Measurements from ENCODE around the gene FAM90A1.
"Not testable (repeated sequence)": the region's sequence is repeated elsewhere in the genome, so short reads cannot be mapped to it uniquely, and the experiment has no call there.

The FAM90A1 gene, protein sequence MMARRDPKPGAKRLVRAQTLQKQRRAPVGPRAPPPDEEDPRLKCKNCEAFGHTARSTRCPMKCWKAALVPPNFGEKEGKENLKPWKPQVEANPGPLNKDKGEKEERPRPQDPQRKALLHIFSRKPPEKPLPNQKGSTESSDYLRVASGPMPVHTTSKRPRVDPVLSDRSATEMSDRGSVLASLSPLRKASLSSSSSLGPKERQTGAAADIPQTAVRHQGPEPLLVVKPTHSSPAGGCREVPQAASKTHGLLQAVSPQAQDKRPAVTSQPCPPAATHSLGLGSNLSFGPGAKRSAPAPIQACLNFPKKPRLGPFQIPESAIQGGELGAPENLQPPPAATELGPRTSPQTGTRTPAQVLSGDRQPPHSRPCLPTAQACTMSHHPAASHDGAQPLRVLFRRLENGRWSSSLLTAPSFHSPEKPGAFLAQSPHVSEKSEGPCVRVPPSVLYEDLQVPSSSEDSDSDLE
- total RNA-seq = 0 to 0.47 (median 0.22) reads per million in 18 experiments

DNA sequence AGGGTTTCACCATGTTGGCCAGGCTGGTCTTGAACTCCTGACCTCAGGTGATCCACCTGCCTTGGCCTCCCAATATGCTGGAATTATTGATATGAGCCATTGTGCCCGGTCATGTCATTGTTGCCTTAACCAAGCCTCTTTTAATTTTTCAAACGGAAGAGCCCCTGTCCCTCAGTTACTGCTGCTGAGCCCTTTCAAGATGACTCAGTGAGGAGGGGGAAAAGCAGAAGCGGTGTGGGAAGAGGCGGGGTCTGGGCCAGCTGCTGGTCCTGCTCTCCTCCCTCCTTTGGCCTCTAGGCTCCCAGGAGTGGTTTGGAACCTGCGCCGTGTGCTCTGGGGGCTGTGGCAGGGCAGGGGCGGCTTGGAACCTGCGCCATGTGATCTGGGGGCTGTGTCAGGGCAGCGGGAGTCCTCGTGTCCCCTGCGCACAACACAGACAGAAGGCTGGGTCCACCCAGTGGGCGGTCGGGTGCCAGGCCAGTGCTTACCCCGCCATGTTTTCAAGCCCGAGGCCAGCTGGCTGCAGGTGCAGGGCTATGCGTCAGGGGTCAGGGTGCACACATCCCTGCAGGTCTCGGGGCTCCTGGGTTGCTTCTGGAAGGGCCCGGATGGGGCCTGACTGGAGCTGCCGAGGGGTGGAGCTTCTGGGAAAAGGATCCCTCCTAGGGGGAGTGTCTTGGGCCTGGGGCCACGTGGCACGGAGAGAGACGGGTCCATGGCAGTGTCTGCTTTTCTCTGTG, at the start of gene FAM90A1:
Gene FAM90A1 (minus strand): TSS at position 627 of the 740 bp plus-strand sequence. CDS start 2,786 bp downstream, outside the sequence.
- DNase-seq = not testable (repeated sequence)

DNA sequence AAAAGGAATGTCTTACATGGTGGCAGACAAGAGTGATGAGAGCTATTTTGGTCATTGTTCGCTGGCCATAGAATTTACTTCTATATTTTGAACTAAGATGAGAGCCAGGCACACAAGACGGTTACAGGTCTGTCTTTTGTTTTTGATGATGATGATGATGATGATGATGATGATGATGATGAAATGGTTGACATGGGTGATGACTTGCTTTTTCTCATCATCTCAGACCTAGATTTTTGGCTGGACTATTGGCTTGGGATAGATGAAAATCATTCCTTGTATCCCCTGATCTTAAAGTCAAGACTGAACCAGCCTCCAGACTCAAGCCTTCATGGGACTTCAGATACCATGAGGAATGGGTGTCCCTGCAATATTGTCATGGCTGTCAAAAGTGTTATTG, 49.0 kb upstream of the FAM90A1 start:
- DNase-seq = not testable (repeated sequence)

DNA sequence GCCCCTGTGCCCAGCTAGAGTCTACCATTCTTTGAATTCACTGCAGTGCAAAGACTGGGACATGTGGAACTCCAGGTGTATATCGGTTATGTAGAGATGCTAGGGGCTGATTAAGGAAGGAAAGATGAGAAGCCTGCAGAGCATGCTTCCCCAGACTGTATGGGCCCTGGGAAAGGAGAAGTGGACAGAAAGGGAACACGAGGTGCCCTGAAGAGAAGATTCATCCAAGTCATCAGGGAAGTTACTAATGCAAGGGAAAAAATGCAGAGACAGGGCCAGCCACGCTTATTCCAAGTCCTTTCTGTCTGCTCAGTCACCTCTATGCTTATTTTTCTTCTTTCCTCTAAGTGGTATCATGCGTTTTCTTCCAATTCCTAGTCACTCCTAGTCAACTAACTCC, 39.3 kb upstream of the FAM90A1 start:
- DNase-seq = peak; percentile 80 to 86

DNA sequence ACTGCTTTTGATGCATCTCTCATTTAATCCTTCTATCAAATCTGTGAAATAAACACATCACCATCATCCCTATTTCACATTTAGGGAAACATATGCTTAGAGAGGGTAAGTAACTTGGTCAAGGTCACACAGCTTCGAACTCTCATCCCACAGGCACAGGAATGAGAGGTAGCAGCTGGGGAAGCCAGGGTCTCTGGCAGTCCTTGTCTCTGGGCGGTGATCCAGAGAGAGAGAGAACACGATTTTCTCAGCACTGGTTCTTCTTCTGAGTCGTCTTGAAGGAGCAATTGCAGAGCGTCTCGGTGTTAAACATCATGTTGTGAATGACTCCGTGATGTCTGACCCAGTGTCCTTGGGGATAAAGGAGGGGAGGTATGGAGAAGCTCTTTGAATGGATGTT, 36.8 kb upstream of the FAM90A1 start:
- DNase-seq = not testable (repeated sequence)

DNA sequence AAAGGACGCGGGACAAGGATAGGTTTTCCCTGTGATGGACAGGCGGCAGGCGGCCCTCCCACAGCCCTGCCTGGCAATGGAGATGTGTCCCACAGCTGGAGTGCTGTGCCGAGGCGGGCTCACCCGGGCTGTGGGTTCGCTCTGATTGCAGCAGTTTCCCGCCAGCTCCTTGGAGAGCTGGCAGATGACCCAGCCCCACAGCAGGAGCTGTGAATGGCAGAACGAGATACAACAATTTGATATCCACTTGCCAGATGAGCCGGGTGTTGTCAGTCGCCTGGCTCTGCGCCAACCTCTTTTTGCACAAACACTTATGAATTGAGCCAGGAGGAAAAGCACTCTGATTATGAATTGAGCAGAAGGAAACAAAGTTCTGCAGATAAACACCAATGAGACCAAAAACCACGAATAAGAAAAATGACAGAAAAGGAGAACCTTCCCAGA, 33.7 kb upstream of the FAM90A1 start:
- not testable (repeated sequence) for DNase-seq

DNA sequence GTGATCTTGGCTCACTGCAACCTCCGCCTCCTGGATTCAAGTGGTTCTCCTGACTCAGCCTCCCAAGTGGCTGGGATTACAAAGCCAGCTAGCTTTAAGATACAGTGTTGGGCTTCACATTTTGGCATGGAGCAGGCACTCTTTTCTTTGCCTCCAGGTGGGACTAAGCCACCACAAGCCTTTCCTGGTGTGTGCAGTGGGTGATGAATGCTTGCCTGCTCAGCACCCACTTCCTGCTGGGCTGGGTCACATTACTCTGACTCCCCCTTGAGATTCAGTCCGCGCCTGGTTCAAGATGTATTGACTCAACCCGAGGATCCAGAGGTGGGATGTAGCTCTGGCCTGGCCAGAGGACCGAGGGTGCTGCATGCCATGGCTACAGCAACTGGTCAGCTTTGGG, 28.9 kb upstream of the FAM90A1 start:
- DNase-seq = not testable (repeated sequence)

DNA sequence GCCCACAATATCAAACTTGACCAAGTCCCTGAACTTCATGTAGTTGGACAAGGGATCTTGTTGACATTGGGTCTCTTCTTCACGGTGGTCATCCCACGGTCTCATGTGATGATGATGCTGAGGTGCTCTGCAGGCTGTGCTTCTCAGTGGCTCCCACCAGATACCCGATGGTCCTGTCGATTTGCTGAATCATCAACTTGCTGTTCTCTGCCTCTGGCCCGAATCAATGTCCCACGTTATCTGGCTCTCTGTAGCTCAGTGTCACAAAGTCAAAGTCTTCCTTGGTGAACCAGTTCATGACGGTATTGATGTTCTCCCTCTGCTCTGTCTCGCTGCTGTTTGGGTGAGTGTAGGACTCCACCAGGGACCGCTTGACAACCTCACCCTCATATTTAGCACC, 27.3 kb upstream of the FAM90A1 start:
- not testable (repeated sequence) for DNase-seq

DNA sequence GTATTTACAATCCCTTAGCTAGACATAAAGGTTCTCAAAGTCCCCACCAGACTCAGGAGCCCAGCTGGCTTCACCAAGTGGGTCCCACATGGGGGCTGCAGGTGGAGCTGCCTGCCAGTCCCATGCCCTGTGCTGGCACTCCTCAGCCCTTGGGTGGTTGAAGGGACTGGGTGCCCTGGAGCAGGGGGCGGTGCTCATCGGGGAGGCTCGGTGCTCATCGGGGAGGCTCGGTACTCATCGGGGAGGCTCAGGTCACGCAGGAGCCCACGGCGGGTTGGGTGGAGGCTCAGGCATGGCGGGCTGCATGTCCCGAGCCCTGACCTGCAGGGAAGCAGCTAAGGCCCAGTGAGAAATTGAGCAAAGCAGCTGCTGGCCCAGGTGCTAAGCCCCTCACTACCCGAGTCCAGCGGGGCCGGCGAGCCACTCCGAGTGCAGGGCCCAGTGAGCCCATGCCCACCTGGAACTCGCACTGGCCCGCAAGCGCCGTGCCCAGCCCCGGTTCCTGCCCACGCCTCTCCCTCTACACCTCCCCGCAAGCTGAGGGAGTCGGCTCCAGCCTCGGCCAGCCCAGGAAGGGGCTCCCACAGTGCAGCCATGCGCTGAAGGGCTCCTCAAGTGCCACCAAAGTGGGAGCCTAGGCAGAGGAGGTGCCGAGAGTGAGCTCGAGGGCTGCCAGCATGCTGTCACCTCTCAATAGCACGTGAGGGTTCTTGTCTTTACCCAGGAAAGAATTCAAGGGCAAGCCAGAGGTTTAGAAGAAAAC, 24.8 kb upstream of the FAM90A1 start:
- DNase-seq = not testable (repeated sequence)

DNA sequence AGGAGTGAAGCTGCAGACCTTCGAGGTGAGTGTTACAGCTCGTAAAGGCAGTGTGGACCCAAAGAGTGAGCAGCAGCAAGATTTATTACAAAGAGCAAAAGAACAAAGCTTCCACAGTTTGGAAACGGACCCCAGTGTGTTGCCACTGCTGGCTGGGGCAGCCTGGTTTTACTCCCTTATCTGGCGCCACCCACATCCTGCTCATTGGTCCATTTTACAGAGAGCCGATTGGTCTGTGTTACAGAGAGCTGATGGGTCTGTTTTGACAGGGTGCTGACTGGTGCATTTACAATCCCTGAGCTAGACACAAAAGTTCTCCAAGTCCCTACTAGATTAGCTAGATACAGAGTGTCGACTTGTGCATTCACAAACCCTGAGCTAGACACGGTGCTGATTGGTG, 24.2 kb upstream of the FAM90A1 start:
- not testable (repeated sequence) for DNase-seq

DNA sequence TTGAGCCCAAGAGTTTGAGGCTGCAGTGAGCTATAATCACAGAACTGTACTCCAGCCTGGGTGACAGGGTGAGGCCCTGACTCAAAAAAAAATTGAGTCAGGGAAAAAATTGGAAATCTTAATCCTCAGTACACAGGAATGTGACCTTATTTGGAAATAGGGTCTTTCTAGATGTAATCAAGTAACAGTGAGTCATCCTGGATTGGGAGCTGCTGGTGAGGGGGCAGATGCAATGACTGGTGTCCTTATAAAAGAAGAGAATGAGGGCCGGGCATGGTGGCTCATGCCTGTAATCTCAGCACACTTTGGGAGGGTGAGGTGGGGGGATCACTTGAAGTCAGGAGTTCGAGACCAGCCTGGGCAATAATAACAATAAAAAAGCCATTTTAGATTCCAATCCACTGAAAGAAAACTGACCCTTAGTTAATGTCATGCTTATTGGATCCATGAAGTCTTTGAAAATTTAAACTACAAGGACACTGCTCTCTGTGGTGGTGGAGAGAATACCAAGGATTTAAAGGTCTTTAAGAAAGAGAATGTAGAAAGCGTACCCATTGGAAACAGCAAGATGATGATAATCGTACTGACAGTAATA, 19.6 kb upstream of the FAM90A1 start:
- peak; percentile 17 to 28 for DNase-seq

DNA sequence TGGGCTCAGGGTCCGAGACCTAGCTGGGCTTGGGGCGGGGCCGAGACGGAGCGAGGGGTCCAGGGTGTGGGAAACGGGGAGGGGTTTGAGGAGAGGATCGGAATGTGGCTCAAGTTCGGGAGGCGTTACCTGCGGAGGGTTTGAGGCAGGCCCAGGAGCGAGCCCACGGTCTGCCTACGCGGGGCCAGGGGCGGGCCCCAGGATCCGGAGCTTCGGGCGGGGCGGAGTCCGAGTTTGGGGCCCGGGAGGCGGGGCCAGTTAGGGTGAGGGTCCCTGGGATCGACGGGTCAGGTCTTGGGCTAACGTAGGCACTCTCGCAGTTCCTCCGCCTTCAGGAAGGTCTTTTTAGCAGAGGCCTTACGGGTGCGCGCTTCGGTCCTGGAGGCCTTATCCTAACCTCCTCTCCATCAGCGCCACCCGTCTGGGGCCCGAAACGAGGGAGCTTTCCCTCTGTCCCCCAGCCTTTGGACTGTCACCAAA, 16.3 kb upstream of the FAM90A1 start:
- peak; percentile 16 to 31 for DNase-seq

DNA sequence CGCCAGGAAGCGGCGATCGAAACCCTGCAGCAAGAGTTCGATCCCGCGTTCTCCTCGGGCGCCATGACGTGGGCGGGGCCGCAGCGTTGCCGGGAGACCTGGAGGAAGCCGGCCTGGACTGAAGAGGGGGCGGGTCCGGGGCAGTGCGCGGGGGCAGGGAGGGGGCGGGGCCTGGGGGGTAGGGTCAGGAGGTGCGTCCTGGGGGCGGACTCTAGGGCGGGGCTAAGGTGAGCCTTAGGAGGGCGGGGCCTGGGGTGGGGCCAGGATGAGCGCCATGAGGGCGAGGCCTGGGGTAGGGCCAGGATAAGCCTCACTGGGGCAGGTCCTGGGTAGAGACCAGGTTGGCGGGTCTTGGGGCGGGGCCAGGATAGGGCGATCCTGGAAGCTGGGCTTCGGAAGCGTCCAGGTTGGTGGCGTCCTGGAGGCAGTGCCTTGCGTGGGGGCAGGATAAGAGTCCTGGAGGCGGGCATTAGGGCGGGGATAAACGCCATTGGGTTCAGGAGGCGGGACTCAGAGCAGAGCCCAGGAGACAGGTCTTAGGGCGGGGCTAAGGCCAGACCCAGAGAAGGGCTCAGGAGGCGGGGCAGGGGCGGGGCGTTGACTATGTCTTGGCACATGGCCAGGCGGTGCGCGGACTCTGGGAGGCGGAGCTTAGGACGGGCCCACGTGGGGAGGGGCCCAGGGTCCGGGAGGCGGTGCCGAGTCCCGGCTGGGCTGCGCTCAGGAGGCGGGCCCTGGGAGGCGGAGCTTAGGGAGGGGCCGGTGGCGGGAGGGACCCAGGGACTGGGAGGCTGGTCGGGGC, 15.7 kb upstream of the FAM90A1 start:
- DNase-seq = peak; percentile 95 to 97

DNA sequence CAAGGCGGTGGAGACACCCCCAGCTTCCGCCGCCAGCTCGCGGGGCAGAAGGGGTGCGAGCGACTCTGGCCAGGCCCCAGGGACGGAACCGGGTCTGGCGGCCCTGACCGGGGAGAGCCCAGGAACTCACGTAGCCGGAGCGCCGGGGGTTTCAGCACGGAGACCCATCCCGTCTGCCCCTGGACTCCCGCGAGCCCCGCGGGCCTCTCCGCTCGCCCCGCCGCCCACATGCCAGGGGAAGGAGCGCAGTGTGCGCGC, 15.1 kb upstream of the FAM90A1 start:
- DNase-seq = peak; percentile 7 to 16

DNA sequence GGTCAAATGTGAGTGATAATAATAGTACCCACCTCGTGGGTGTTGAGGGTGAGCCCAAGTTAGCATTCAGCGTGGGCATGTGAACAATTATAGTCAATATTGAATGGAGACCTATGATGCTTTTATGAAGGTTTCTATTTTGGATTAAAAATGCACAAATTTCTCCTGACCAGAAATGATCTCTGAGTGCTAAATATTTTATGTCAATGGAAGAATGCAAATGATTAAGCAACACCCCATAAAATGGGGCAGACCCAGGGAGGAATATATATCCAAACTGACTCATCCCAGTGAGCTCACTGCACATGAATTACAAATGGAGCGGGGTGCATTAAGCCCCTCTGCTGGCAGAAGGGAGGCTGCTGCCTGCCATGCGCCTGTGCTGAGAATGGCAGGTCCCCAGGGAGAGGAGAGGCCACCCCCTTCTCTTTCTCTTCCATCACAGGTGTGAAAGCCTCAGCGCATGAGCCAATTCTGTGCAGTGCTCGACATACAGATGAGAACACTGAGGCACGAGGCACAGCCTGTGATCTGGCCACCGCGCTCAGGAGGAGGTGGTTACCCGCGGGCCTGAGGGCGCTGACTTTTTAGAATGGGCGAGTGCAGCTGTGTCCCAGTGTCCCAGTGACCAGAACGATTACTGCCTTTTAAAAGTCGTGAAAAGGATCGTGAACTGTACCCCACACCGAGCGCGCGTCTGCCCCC, 14.7 kb upstream of the FAM90A1 start:
- DNase-seq = peak in 1 of 2 donors; percentile 36

DNA sequence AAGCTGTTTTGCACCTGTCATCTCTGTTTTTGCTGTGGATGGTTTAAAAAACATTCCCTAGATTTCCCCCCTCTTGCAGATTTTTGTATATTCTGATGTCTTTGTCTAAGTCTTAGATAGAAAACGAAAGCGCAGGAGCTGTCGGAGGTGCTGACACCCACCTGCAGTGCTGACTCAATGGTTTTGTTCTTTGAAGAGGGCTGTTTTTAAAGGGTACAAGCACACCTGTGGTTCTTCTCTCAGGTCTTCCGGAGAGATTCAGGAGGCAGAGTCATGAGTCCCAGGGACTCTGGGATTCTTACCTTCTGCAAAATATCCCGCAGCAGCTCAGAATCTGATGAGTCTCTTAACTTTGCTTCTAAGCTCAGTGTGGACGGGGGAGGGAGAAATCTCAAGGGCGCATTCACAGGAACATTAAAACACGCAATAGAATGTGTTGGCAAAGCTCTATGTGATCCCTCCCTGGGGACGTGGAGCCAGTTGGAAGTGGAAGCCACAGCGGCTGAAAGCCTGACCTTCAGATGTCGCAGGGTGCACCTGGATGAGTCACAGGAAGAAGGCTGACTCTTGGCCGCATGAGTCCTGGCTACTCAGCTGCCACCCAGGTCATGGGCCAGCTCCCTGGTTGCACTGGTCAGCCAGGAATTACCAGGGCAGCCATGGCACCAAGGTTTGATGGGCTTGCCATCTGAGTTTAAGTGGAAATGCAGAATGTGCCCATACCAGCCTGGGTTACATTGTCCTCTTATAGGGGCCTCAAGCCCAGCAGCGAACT, 13.1 kb upstream of the FAM90A1 start:
- DNase-seq = not testable (repeated sequence)

DNA sequence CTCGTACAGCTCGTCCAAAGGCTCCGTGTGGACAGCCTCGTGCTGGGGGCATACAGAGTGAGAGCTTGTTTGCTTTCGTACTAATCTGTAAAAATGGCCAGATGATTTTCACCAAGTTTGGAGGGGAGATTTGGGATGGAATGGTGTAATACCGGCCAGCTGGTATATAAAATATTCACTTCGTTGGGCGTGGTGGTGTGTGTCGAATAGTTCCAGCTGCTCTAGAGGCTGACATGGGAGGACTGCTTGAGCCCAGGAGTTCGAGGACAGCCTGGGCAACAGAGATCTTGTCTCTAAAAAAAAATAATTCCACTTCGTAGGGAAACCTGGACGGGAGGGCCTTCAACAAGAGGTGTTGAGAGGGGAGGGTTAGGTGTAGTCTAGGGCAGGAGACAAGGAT, 9.6 kb upstream of the FAM90A1 start:
- DNase-seq = not testable (repeated sequence)

DNA sequence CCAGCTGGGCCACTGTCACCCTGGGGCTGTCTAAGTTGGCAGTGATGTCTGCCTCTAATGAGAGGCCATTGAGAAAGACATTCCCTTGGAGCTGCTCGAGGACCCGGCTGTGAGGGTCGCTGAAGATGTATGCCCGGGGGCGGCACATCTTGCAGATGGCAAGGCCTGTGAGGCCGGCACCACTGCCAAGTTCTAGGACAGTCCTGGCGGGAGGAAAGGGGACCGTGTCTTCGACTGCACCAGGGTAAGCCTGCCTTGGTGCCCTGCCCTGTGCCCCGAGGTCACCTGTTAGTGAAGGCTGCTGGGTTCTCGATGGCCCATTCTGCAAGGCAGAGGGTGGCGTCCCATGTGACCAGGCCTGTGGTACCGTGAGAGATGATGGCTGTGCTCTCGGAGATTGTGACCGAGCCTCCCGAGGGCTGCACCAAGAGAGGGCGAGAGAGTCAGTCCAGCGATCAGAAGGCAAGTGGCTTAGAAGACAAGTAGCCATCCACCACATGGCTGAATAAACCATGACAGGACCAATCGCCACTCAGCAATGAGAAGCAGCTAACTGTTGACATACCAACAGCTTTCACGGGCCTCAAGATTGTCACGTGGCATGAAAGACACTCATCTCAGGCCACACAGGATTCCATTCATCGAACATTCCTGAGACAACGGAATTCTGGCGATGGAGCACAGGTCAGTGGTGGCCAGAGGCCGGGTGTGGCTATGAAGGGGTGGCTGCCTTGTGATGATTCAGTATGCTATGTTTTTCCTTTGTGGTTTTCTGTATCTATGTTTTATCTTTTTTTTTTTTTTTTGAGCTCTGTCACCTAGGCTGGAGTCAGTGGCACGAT, 8.1 kb upstream of the FAM90A1 start:
- not testable (repeated sequence) for DNase-seq

DNA sequence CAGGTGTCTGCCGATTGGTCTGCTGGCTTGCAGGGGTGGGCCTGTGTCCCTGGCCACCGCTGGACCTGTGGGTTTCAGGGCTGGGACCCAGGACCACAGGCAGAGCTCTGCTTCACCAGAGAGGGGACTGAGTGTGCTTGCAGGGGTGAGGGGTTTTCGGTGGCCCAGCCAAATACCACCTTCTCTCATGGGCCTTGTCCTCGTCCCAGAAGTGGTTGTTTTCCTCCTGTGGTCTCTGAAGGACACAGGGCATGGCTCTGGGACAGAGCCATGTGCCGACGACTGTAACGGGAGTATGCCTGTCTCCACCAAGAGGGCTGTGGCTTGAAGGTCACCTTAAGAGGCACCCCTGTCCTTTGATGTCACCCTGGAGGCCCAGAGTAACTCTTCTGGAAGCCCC, 7.3 kb upstream of the FAM90A1 start:
- DNase-seq = not testable (repeated sequence)

DNA sequence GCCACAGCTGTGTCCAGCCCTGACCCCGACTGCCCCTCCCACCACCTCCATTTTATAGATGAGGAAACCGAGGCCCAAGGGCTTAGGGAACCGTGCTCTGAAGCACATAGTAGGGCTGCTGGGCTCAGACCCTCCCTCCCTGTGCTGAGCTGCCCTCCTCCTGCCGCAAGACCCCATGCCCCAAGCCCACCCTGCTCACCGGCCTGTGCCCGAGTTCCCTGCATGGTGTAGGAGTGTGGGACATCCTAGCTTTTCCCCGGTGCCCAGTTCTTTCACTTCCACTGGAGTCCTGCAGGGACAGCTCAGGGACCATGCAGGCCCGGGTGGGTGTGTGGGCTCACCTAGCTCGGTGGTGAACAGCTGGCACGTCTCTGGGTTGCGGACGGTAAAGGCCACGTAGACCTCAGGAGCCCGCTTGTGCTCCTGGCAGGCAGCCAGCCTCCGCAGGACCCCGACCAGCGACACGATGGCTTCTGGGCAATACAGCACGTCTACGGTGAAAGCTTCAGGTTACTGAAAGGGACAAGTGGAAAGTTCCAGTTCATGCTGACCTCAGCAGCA, 6.6 kb upstream of the FAM90A1 start:
- not testable (repeated sequence) for DNase-seq
